Osteocyte (in vitro differentiated cells): ENCODE results near the gene KIF5C. TPM values are rescaled to one million over a fixed set of nuclear protein-coding genes. Genes with fewer than 3 reads are reported as not detected.

Experiments
- DNase-seq: peaks from one replicate; pipeline ENCODE4 v3.0.0; 2021; ENCODE audit warnings: mixed read lengths; ENCODE audit not compliant: unreplicated experiment; ENCODE audit errors: extremely low spot score
- H3K27ac Mint-ChIP-seq: one replicate; pipeline ENCODE4 v1.8.0; 2021; ENCODE audit warnings: mild to moderate bottlenecking, mixed read lengths; ENCODE audit not compliant: unreplicated experiment
- H3K27me3 Mint-ChIP-seq: one replicate; pipeline ENCODE4 v1.8.0; 2021; ENCODE audit warnings: mixed read lengths; ENCODE audit not compliant: unreplicated experiment
- H3K36me3 Mint-ChIP-seq: one replicate; pipeline ENCODE4 v1.8.0; 2021; ENCODE audit warnings: mixed read lengths; ENCODE audit not compliant: unreplicated experiment
- H3K4me1 Mint-ChIP-seq: one replicate; pipeline ENCODE4 v1.8.0; 2021; ENCODE audit warnings: mixed read lengths; ENCODE audit not compliant: unreplicated experiment
- H3K4me3 Mint-ChIP-seq: one replicate; pipeline ENCODE4 v1.8.0; 2021; ENCODE audit warnings: mild to moderate bottlenecking, moderate library complexity, mixed read lengths; ENCODE audit not compliant: unreplicated experiment
- H3K9me3 Mint-ChIP-seq: one replicate; pipeline ENCODE4 v1.8.0; 2021; ENCODE audit warnings: mixed read lengths; ENCODE audit not compliant: unreplicated experiment
- total RNA-seq: library from RNA; stranded (reverse); gene quantifications from 2 replicates; pipeline ENCODE4 v1.2.1, GENCODE V29; 2021
- TF ChIP-seq, protein P1 (sequence below): fragments of 200-600 bp; sonication (generic); IDR thresholded peaks from 2 replicates; pipeline ENCODE4 v1.5.0; 2021; ENCODE audit warnings: antibody characterized with exemption, mild to moderate bottlenecking, moderate library complexity

KIF5C gene
- total RNA-seq, 1 donor from 2014 or later, result 10.2 TPM

DNA sequence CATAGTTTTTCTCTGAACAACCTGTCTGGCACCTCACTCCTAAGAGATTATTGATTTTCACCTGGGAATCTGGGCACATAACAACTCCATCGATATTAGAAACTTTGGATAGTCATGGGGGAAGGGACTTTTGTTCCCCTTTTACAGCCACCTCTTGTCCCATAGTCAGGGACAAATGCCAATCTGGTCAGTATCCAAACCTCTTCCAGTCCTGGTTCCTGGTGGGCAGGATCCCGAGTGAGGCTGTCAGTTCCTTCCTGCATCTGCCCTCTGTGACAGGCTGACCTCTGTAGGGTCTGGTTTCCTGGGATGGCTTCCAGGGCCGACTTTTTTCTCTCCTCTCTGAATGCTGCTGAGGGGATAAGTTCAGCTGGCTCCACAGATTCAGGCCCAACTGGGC, 11.0 kb downstream of the KIF5C start:
- TF ChIP-seq, protein P1, sequence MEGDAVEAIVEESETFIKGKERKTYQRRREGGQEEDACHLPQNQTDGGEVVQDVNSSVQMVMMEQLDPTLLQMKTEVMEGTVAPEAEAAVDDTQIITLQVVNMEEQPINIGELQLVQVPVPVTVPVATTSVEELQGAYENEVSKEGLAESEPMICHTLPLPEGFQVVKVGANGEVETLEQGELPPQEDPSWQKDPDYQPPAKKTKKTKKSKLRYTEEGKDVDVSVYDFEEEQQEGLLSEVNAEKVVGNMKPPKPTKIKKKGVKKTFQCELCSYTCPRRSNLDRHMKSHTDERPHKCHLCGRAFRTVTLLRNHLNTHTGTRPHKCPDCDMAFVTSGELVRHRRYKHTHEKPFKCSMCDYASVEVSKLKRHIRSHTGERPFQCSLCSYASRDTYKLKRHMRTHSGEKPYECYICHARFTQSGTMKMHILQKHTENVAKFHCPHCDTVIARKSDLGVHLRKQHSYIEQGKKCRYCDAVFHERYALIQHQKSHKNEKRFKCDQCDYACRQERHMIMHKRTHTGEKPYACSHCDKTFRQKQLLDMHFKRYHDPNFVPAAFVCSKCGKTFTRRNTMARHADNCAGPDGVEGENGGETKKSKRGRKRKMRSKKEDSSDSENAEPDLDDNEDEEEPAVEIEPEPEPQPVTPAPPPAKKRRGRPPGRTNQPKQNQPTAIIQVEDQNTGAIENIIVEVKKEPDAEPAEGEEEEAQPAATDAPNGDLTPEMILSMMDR, result no peak
- H3K27me3 Mint-ChIP-seq, result no peaks in the 10 kb centered on the region
- H3K9me3 Mint-ChIP-seq, result peaks cover 1% of the 10 kb centered on the region
- no peak overlapping the region for H3K4me3 Mint-ChIP-seq
- no peak overlapping the region for H3K27ac Mint-ChIP-seq
- DNase-seq, result no peak
- H3K36me3 Mint-ChIP-seq, result no peaks in the 10 kb centered on the region
- H3K4me1 Mint-ChIP-seq, result peaks cover 16% of the 10 kb centered on the region

DNA sequence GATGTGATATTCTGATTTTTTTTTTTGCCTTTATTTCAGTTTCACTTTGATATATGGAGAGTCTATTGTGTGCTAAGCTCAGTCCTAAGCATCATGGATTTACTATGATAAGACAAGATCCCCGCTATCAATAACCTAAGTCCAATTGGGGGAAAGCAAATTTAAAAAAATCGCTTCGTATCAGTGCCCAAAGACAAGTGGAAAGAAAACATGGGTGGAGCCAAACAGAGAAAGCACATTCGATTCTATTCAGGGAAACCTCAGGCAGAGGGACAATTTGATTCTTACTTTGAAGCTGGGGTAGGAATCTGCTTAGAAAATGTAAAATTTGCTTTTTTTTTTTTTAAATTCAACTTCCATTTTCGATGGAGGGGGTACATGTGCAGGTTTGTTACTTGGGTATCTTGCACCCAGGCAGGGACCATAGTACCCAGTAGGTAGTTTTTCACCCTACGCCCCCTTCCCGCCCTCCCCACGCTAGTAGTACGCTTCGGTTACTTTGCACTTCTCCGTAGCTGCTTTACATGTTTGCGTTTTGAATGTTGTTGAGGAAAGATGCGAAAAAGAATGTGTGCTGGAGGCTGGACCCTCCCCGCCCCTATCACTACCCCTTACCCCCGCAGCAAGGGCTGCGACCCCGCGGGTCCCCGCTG, 12.4 kb downstream of the KIF5C start:
- H3K27ac Mint-ChIP-seq, result no peak overlapping the region
- TF ChIP-seq, protein P1, result no peak
- no peaks in the 10 kb centered on the region for H3K27me3 Mint-ChIP-seq
- no peaks in the 10 kb centered on the region for H3K9me3 Mint-ChIP-seq
- peaks cover 16% of the 10 kb centered on the region for H3K4me1 Mint-ChIP-seq
- H3K4me3 Mint-ChIP-seq, result peak overlapping the region; percentile 73
- DNase-seq, result no peak
- H3K36me3 Mint-ChIP-seq, result no peaks in the 10 kb centered on the region

DNA sequence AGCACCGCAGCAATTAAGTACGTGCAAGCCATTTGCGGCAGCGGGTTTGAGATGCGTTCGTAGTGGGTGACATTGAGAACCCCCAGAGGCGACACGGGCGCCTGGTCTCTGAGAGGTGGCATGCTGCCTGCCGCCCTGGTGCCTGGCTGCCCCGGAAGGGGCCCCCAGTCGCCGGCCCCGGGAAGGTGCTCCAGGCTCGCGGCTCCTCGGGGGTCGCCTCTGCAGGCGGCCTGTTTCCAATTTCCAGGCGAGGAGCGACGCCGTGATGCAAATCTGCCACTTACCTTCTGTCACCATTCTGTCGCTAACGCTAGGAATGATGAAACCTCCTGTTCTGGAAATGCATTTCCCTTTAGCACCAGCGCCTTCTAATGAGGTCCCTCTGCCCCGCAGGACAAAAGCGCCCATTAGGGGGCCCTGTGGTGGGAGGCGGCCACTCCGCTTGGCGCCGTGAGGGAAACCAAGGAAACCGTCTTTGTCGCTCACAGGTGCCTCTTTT, 13.0 kb downstream of the KIF5C start:
- Mint-ChIP-seq H3K36me3 (no peaks in the 10 kb centered on the region), H3K9me3 (no peaks in the 10 kb centered on the region), H3K27ac (no peak overlapping the region), H3K4me3 (peak overlapping the region; percentile 73), H3K4me1 (peaks cover 16% of the 10 kb centered on the region), H3K27me3 (no peaks in the 10 kb centered on the region)
- TF ChIP-seq, protein P1, result no peak
- DNase-seq, result no peak

DNA sequence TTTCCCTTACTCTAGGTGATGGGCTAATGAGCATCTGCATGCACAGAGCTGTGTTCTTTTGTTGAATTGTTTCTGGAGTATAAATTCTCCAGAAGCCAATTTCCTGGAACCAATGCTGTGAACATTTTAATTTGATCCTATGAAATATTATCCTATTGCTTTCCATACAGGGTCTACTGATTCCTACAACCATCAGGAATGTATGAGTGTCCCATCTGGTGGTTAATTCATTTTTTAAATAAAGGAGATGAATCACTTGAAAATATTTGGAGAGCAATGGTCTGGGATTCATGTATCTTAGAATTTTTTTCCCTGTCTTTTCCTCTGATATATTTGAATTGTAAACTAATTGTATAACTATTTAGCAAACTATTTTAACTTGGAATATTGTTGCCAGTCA, 14.0 kb downstream of the KIF5C start:
- TF ChIP-seq, protein P1, result no peak
- DNase-seq, result no peak
- peaks cover 4% of the 10 kb centered on the region for H3K9me3 Mint-ChIP-seq
- peak overlapping the region; percentile 73 for H3K4me3 Mint-ChIP-seq
- no peaks in the 10 kb centered on the region for H3K27me3 Mint-ChIP-seq
- H3K4me1 Mint-ChIP-seq, result peaks cover 16% of the 10 kb centered on the region
- H3K36me3 Mint-ChIP-seq, result no peaks in the 10 kb centered on the region
- H3K27ac Mint-ChIP-seq, result no peak overlapping the region

DNA sequence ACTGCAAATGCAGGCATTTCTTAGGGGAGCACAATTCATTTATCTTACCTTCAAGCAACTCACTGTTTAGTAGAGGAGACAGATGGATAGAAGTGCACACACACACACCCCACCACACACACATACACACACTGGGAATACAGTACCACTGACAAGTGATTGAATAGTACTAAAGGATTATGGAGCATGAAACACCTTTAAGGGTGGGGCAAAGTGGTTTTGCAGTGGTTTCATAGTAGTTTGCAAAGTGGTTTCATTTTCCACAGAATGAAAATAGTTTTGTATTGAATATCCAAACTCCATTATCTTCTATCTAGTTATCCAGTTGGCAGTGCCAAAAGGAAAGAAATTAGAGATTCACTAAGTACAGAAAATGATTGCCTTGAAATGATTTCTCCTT, 18.9 kb downstream of the KIF5C start:
- Mint-ChIP-seq H3K9me3 (peaks cover 4% of the 10 kb centered on the region), H3K4me1 (peaks cover under 1% of the 10 kb centered on the region), H3K4me3 (no peak overlapping the region), H3K27ac (no peak overlapping the region), H3K36me3 (no peaks in the 10 kb centered on the region), H3K27me3 (no peaks in the 10 kb centered on the region)
- TF ChIP-seq, protein P1, result no peak
- DNase-seq, result no peak
